SK-N-SH (cell line): ENCODE measurements around the gene ZDHHC14. TPM values are rescaled to one million over a fixed set of nuclear protein-coding genes. Genes with fewer than 3 reads are reported as not detected.

Experiments used
- CTCF ChIA-PET: fragments of 300-600, 350-600 bp; formaldehyde crosslinking; extraction: SDS; loops from one replicate; lab custom pipeline; 2021; lab: Yijun Ruan, JAX
- POLR2A ChIA-PET: fragments of 350-600 bp; sonication (Branson Sonifier 250); formaldehyde crosslinking; extraction: SDS; loops from one replicate; lab custom pipeline; 2020; ENCODE audit warnings: antibody characterized with exemption, inconsistent platforms; lab: Yijun Ruan, JAX
- DNase-seq: peaks from one replicate; pipeline ENCODE4 v3.0.0; 2012
- H2AFZ ChIP-seq: fragments of 200-600 bp; sonication (generic); 2 replicates; pipeline ENCODE4 v1.8.1; 2016; ENCODE audit warnings: antibody characterized with exemption, mild to moderate bottlenecking, low read depth
- H3F3A ChIP-seq: fragments of 200-600 bp; sonication (generic); replicated peaks from 2 replicates; pipeline ENCODE3; 2016; ENCODE audit warnings: antibody characterized with exemption, mild to moderate bottlenecking; ENCODE audit not compliant: insufficient read depth
- H3K27ac ChIP-seq, 2 experiments: fragments of 200-500 bp in 1 of 2; fragments of 200-600 bp in 1 of 2; sonication (Bioruptor generic) in 1 of 2; sonication (generic), shearing (Covaris generic) in 1 of 2; 2 replicates each; pipeline versions ENCODE4 v1.5.1 to v1.6.1; 2014 to 2016; ENCODE audit warnings: low read depth in 2 of 2, inconsistent platforms in 1 of 2, low read length in 1 of 2, mild to moderate bottlenecking in 1 of 2, mixed read lengths in 1 of 2
- H3K27me3 ChIP-seq: fragments of 200-600 bp; sonication (generic), shearing (Covaris generic); 2 replicates; pipeline ENCODE4 v1.6.1; 2016; ENCODE audit warnings: mixed run types; ENCODE audit not compliant: insufficient read depth
- H3K36me3 ChIP-seq, 2 experiments: fragments of 200-500 bp in 1 of 2; fragments of 200-600 bp in 1 of 2; sonication (Bioruptor generic) in 1 of 2; sonication (generic) in 1 of 2; replicated peaks in 1 of 2; 2 replicates each; pipeline versions ENCODE3 to v1.5.1; 2014 to 2016; ENCODE audit warnings: low read length in 1 of 2, mild to moderate bottlenecking in 1 of 2; ENCODE audit not compliant: insufficient read depth in 2 of 2, control insufficient read depth in 1 of 2
- H3K4me1 ChIP-seq, 2 experiments: fragments of 200-500 bp in 1 of 2; fragments of 200-600 bp in 1 of 2; sonication (Bioruptor generic) in 1 of 2; sonication (generic), shearing (Covaris generic) in 1 of 2; 2 replicates each; pipeline versions ENCODE4 v1.5.1 to v1.6.1; 2014 to 2016; ENCODE audit warnings: low read depth in 1 of 2, low read length in 1 of 2, mixed run types in 1 of 2; ENCODE audit not compliant: insufficient read depth in 2 of 2, control insufficient read depth in 1 of 2
- H3K4me2 ChIP-seq: fragments of 200-600 bp; sonication (generic), shearing (Covaris generic); 2 replicates; pipeline ENCODE4 v1.6.1; 2017; ENCODE audit warnings: mixed run types
- H3K4me3 ChIP-seq, 2 experiments: fragments of 200-500 bp in 1 of 2; fragments of 200-600 bp in 1 of 2; sonication (Bioruptor generic) in 1 of 2; sonication (generic), shearing (Covaris generic) in 1 of 2; 2 replicates each; pipeline versions ENCODE4 v1.5.1 to v1.8.1; 2014 to 2016; ENCODE audit warnings: low read depth in 2 of 2, inconsistent platforms in 1 of 2, low read length in 1 of 2, mild to moderate bottlenecking in 1 of 2, mixed read lengths in 1 of 2, moderate library complexity in 1 of 2
- H3K79me2 ChIP-seq: fragments of 200-600 bp; sonication (generic); 2 replicates; pipeline ENCODE4 v1.8.1; 2017; ENCODE audit warnings: mild to moderate bottlenecking; ENCODE audit not compliant: insufficient read depth
- H3K9ac ChIP-seq: fragments of 200-600 bp; sonication (generic); 2 replicates; pipeline ENCODE4 v1.6.1; 2017; ENCODE audit warnings: mixed run types
- H3K9me2 ChIP-seq: fragments of 200-600 bp; sonication (generic); 2 replicates; pipeline ENCODE4 v1.6.1; 2017; ENCODE audit warnings: mixed run types
- H3K9me3 ChIP-seq: fragments of 200-600 bp; sonication (generic); 2 replicates; pipeline ENCODE4 v1.6.1; 2017; ENCODE audit warnings: mixed run types, mild to moderate bottlenecking, moderate library complexity
- H4K20me1 ChIP-seq: fragments of 200-600 bp; sonication (generic); 2 replicates; pipeline ENCODE4 v1.6.1; 2017; ENCODE audit warnings: mild to moderate bottlenecking, mixed run types; ENCODE audit not compliant: insufficient read depth
- EZH2phosphoT487 ChIP-seq: fragments of 200-600 bp; sonication (generic); IDR thresholded peaks from 2 replicates; pipeline ENCODE4 v1.6.1; 2017; ENCODE audit warnings: low read depth, mixed run types, mild to moderate bottlenecking, antibody characterized with exemption, moderate library complexity, borderline replicate concordance
- FOSL2 ChIP-seq: IDR thresholded peaks from 2 replicates; pipeline ENCODE4 v1.4.0; 2012; ENCODE audit warnings: low read depth, mild to moderate bottlenecking, moderate library complexity, borderline replicate concordance
- GABPA ChIP-seq: IDR thresholded peaks from 2 replicates; pipeline ENCODE4 v1.4.0; 2012; ENCODE audit warnings: low read depth, mild to moderate bottlenecking
- JUND ChIP-seq: IDR thresholded peaks from 2 replicates; pipeline ENCODE4 v1.4.0; 2012
- MXI1 ChIP-seq: IDR thresholded peaks from 2 replicates; pipeline ENCODE4 v1.6.1; 2012; ENCODE audit warnings: mild to moderate bottlenecking, low read depth, low read length, improper control_type of control experiment
- NFIC ChIP-seq: IDR thresholded peaks from 2 replicates; pipeline ENCODE4 v1.4.0; 2012; ENCODE audit warnings: borderline replicate concordance
- NRF1 ChIP-seq: IDR thresholded peaks from 2 replicates; pipeline ENCODE4 v1.6.1; 2012; ENCODE audit warnings: low read depth, mild to moderate bottlenecking, low read length
- RAD21 ChIP-seq: IDR thresholded peaks from 2 replicates; pipeline ENCODE4 v1.6.1; 2012; ENCODE audit warnings: mild to moderate bottlenecking, low read length
- SIN3A ChIP-seq: IDR thresholded peaks from 2 replicates; pipeline ENCODE4 v1.6.1; 2012; ENCODE audit warnings: low read depth, mild to moderate bottlenecking, low read length, moderate library complexity, borderline replicate concordance
- SMC3 ChIP-seq: IDR thresholded peaks from 2 replicates; pipeline ENCODE4 v1.6.1; 2012; ENCODE audit warnings: low read depth, low read length, improper control_type of control experiment
- TAF1 ChIP-seq: IDR thresholded peaks from 2 replicates; pipeline ENCODE4 v1.6.1; 2012; ENCODE audit warnings: low read depth, mild to moderate bottlenecking, low read length, moderate library complexity, borderline replicate concordance
- TCF12 ChIP-seq: IDR thresholded peaks from 2 replicates; pipeline ENCODE4 v1.4.0; 2012
- TEAD4 ChIP-seq: IDR thresholded peaks from 2 replicates; pipeline ENCODE4 v1.4.0; 2012; ENCODE audit warnings: mild to moderate bottlenecking, borderline replicate concordance; ENCODE audit not compliant: insufficient read depth
- YY1 ChIP-seq: IDR thresholded peaks from 2 replicates; pipeline ENCODE4 v1.4.0; 2012; ENCODE audit warnings: low read depth, mild to moderate bottlenecking
- WGBS: methylation state at CpG from one replicate; pipeline ENCODE4 v1.1.6; 2017; ENCODE audit warnings: low lambda C conversion rate; 5-methylcytosine and 5-hydroxymethylcytosine counted together
- polyA plus RNA-seq, 3 experiments: library from polyadenylated mRNA; depleted of rRNA; stranded (reverse); fragments of >200 nt; gene quantifications; 2 replicates each; pipeline ENCODE4 v1.2.3, GENCODE V29; 2012
- TF ChIP-seq, protein P1 (sequence below): fragments of 200-600 bp; sonication (generic); IDR thresholded peaks from 2 replicates; pipeline ENCODE4 v1.6.1; 2017; ENCODE audit warnings: antibody characterized with exemption, mild to moderate bottlenecking, moderate library complexity
- TF ChIP-seq, protein P2 (sequence below): IDR thresholded peaks from 2 replicates; pipeline ENCODE4; 2012
- TF ChIP-seq, protein P3 (sequence below): IDR thresholded peaks from 2 replicates; pipeline ENCODE4 v1.6.1; 2012; ENCODE audit warnings: mild to moderate bottlenecking, low read depth, low read length, moderate library complexity
- TF ChIP-seq, protein P4 (sequence below): IDR thresholded peaks from 2 replicates; pipeline ENCODE4 v1.4.0; 2012; ENCODE audit warnings: low read depth

The ZDHHC14 gene
- polyA plus RNA-seq, 1 of the 3 experiments (the other 2 are of a cell fraction) = 5.4 TPM

DNA sequence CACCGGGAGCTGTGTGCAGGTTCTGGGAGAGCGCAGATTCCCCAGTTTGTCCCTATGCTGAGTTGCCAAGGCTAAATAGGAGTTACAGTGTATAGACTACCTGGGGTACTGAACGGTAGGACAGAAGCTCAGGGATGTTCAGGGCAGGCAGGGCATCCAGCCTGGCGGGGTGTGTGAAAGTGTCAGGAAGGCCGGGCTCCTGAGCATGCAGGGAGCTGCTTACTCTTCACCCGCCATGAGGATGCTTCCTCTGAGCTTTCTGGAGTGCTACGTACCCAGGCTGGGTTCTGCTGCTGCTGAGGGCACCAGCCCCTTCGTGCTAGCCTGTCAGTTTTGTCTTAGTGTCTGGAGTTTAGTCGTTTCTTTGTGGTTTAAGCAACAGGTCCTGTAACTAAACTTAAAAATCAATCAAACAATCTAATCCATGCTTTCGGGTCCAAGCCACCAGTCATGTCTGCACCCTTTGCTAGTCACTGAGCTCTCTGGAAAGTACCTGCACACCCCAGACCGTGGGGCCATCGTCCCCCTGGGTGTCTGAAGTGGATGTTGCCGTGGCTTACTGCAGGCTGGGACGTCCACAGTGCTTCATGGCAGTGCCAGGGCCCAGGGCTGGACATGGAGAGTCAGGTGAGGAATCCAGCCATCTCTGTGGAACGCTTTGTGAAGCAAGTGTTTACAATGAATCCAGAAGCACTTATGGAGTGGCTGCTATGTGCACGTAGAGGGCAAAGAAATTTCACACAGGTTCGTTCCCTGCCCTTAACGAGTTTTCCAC is 221.7 kb downstream of the ZDHHC14 start:
- ChIA-PET CTCF (interaction anchor here (1.3 kb wide), 1 partner anchor 65 kb away, joined by 3 read pairs; no protein-coding TSS in a partner anchor), POLR2A (no interaction called here)
- DNase-seq = no peak
- Histone ChIP-seq H3K9ac (no peak overlapping the region), H3K79me2 (no peaks in the 10 kb centered on the region), H4K20me1 (no peaks in the 10 kb centered on the region), H3K9me2 (no peaks in the 10 kb centered on the region), H3K4me2 (no peak overlapping the region), H3K36me3 (no peaks in the 10 kb centered on the region), H2AFZ (no peak overlapping the region), H3K9me3 (no peaks in the 10 kb centered on the region), H3K4me3 (no peak overlapping the region), H3F3A (no peaks in the 10 kb centered on the region), H3K27me3 (no peaks in the 10 kb centered on the region), H3K27ac (no peak overlapping the region), H3K4me1 (no peaks in the 10 kb centered on the region)
- 90% methylated on average over 18 of the region's 18 CpGs for WGBS
- TF ChIP-seq NRF1 = no peak
- TF ChIP-seq, protein P1, sequence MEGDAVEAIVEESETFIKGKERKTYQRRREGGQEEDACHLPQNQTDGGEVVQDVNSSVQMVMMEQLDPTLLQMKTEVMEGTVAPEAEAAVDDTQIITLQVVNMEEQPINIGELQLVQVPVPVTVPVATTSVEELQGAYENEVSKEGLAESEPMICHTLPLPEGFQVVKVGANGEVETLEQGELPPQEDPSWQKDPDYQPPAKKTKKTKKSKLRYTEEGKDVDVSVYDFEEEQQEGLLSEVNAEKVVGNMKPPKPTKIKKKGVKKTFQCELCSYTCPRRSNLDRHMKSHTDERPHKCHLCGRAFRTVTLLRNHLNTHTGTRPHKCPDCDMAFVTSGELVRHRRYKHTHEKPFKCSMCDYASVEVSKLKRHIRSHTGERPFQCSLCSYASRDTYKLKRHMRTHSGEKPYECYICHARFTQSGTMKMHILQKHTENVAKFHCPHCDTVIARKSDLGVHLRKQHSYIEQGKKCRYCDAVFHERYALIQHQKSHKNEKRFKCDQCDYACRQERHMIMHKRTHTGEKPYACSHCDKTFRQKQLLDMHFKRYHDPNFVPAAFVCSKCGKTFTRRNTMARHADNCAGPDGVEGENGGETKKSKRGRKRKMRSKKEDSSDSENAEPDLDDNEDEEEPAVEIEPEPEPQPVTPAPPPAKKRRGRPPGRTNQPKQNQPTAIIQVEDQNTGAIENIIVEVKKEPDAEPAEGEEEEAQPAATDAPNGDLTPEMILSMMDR = no peak
- no peak for TF ChIP-seq YY1
- no peak for TF ChIP-seq JUND
- no peak for TF ChIP-seq TEAD4
- TF ChIP-seq SIN3A = no peak
- TF ChIP-seq TCF12 = no peak
- TF ChIP-seq, protein P2, sequence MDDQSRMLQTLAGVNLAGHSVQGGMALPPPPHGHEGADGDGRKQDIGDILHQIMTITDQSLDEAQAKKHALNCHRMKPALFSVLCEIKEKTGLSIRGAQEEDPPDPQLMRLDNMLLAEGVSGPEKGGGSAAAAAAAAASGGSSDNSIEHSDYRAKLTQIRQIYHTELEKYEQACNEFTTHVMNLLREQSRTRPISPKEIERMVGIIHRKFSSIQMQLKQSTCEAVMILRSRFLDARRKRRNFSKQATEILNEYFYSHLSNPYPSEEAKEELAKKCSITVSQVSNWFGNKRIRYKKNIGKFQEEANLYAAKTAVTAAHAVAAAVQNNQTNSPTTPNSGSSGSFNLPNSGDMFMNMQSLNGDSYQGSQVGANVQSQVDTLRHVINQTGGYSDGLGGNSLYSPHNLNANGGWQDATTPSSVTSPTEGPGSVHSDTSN = no peak
- TF ChIP-seq RAD21 = no peak
- TF ChIP-seq GABPA = no peak
- TF ChIP-seq, protein P3, sequence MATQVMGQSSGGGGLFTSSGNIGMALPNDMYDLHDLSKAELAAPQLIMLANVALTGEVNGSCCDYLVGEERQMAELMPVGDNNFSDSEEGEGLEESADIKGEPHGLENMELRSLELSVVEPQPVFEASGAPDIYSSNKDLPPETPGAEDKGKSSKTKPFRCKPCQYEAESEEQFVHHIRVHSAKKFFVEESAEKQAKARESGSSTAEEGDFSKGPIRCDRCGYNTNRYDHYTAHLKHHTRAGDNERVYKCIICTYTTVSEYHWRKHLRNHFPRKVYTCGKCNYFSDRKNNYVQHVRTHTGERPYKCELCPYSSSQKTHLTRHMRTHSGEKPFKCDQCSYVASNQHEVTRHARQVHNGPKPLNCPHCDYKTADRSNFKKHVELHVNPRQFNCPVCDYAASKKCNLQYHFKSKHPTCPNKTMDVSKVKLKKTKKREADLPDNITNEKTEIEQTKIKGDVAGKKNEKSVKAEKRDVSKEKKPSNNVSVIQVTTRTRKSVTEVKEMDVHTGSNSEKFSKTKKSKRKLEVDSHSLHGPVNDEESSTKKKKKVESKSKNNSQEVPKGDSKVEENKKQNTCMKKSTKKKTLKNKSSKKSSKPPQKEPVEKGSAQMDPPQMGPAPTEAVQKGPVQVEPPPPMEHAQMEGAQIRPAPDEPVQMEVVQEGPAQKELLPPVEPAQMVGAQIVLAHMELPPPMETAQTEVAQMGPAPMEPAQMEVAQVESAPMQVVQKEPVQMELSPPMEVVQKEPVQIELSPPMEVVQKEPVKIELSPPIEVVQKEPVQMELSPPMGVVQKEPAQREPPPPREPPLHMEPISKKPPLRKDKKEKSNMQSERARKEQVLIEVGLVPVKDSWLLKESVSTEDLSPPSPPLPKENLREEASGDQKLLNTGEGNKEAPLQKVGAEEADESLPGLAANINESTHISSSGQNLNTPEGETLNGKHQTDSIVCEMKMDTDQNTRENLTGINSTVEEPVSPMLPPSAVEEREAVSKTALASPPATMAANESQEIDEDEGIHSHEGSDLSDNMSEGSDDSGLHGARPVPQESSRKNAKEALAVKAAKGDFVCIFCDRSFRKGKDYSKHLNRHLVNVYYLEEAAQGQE = no peak
- TF ChIP-seq FOSL2 = no peak
- no peak for TF ChIP-seq SMC3
- no peak for TF ChIP-seq TAF1
- TF ChIP-seq EZH2phosphoT487 = no peak
- no peak for TF ChIP-seq NFIC
- TF ChIP-seq, protein P4, sequence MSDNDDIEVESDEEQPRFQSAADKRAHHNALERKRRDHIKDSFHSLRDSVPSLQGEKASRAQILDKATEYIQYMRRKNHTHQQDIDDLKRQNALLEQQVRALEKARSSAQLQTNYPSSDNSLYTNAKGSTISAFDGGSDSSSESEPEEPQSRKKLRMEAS = no peak
- TF ChIP-seq MXI1 = no peak
